Activated T-helper 2 cell treated with anti-CD3 and anti-CD28 coated beads, Interferon-gamma antibody, Interleukin-2, Interleukin-4, amounts not matched to agents 10 μg/mL and 5 μg/mL and 100 μg/mL, durations not matched to agents 14 hours and 24 hours and 36 hours (primary cell): ENCODE results near the gene TSPEAR. TPM values are rescaled to one million over a fixed set of nuclear protein-coding genes. Genes with fewer than 3 reads are reported as not detected.

Experiments
- DNase-seq: peaks from one replicate; pipeline ENCODE4 v3.0.0; 2021; ENCODE audit warnings: low spot score
- H3K27ac Mint-ChIP-seq: one replicate; pipeline ENCODE4 v1.8.0; 2021; ENCODE audit warnings: mixed read lengths
- H3K27me3 Mint-ChIP-seq: one replicate; pipeline ENCODE4 v1.8.0; 2021; ENCODE audit warnings: low read depth, mixed read lengths
- H3K36me3 Mint-ChIP-seq: one replicate; pipeline ENCODE4 v1.8.0; 2021; ENCODE audit warnings: low read depth, mixed read lengths
- H3K4me1 Mint-ChIP-seq: one replicate; pipeline ENCODE4 v1.8.0; 2021; ENCODE audit warnings: low read depth, mixed read lengths
- H3K4me3 Mint-ChIP-seq: one replicate; pipeline ENCODE4 v1.8.0; 2021; ENCODE audit warnings: low read depth, mild to moderate bottlenecking, moderate library complexity, mixed read lengths
- H3K9me3 Mint-ChIP-seq: one replicate; pipeline ENCODE4 v1.8.0; 2021; ENCODE audit warnings: mixed read lengths
- intact Hi-C: fragments of 100-400 bp; cut with micrococcal nuclease; formaldehyde crosslinking; loops from one replicate; pipeline ENCODE4 v1.15.1; 2023
- total RNA-seq: library from RNA; stranded (reverse); gene quantifications from 2 replicates; pipeline ENCODE4 v1.2.3, GENCODE V29; 2022

TSPEAR gene
- total RNA-seq, 1 donor from 2014 or later, result not detected

- Mint-ChIP-seq H3K9me3 (peaks cover 8% of the 10 kb centered on the region), H3K36me3 (no peaks in the 10 kb centered on the region), H3K27me3 (peaks cover 83% of the 10 kb centered on the region), H3K27ac (no peak overlapping the region), H3K4me3 (no peak overlapping the region), H3K4me1 (peaks cover 2% of the 10 kb centered on the region)
- intact Hi-C loops, result no loop called here
- DNase-seq, result no peak
These were observed 1.7 kb downstream of the TSPEAR start for GRCh38 chr21:44709426-44710293.

DNA sequence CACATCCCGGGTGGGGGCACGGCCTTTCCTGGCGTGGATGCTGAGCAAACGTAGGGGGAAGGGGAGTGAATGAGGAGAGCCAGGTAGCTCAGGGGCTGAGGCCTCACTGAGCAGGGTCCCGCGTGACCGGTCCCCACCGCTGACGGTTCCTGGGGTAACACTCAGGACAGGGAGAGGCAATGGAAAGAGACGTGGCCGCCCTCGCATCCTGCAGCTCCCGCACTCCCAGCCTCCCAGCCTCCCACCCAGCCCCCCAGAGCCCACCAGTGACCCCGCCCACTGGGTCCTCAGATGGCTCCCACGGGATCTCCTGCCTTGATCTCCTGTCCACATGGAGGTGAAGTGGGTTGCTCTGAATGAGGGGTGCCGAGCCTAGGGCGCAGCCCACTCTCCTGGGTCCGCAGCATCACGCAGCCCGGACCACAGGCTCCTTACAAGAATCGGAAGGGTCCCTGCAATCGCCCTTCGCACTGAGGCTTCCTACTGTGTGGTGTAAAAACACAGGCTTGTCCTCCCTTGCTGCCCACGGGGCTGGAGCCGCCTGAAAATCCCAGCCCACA, 2.4 kb downstream of the TSPEAR start:
- H3K4me1 Mint-ChIP-seq, result peaks cover 2% of the 10 kb centered on the region
- no peak overlapping the region for H3K27ac Mint-ChIP-seq
- no peak for DNase-seq
- no peaks in the 10 kb centered on the region for H3K36me3 Mint-ChIP-seq
- peaks cover 82% of the 10 kb centered on the region for H3K27me3 Mint-ChIP-seq
- intact Hi-C loops, result no loop called here
- peaks cover 8% of the 10 kb centered on the region for H3K9me3 Mint-ChIP-seq
- no peak overlapping the region for H3K4me3 Mint-ChIP-seq

DNA sequence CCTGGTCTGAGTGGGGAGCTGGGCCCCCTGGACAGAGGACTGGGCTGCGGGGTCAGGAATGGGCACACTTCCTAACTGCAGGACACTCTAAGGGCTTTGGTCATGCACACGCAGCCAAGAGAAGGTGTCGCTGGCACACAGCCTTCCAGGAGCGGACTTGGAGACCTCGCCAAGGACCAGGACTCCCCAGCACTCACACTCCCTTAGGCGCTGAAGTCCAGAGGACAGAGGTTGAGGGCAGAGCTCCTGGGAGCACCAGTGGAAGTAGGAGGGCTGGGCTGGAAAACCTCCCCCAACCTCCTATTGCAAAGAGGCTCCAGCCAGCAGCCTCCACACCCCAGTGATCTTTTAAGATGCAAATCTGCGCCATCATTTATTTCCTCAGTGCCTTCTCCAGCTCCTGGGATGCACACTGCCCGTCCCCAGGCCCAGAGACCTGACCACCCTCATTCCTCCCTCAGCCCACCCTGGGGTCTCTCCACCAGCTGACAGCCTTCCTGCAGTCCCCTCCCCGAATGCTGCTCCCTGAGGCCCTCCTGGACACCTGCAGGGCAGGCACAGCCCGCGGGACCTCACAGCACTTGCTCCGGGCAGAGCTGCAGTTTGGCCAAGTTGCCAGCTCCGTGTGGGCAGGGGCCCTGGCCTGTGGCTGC, 3.0 kb downstream of the TSPEAR start:
- H3K36me3 Mint-ChIP-seq, result no peaks in the 10 kb centered on the region
- H3K9me3 Mint-ChIP-seq, result peaks cover 8% of the 10 kb centered on the region
- H3K4me1 Mint-ChIP-seq, result peaks cover 2% of the 10 kb centered on the region
- intact Hi-C loops, result no loop called here
- no peak overlapping the region for H3K4me3 Mint-ChIP-seq
- H3K27ac Mint-ChIP-seq, result no peak overlapping the region
- no peak for DNase-seq
- peaks cover 76% of the 10 kb centered on the region for H3K27me3 Mint-ChIP-seq

DNA sequence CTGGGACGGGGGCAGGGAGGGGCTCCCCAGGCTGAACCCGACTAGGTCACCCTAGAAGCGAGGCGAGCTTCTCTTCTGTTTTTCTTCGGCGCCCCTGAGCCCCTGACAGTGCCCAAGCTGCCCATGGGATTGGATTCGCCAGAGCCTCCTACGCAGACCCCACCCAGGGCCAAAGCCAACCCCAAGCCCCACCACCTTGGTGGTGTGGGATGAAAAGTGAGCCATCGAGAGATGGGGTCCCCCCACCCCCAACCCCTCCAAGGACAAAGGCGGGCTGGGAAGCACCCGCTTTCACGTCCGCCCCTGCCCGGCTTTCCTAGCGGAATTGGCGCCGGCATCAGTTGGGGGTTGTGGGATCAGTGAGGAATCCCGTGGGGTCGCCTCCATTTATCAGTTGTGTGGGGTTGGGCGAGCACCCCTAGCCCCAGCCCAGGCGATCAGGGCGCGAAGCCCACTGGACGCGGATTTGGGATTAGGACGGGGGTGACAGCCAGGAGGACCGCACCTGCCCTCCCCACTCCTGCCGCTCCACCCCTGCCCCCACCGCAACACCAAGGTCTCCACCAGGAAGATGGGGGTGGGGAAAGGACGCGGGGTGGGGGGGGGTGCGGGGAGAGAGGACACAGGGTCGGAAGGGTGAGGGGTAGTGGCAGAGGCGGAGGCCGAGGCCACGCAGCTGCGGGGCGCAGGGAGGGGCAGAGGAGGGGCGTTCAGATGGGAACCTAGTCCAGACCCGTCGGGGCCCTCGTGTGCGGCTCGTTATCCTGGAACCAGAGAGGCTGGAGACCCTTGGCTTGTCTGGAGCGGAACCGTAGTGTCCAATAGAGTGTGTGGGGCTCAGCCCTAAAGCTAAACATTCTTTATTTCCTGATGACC, 4.4 kb downstream of the TSPEAR start:
- Mint-ChIP-seq H3K27ac (no peak overlapping the region), H3K4me1 (peaks cover 2% of the 10 kb centered on the region), H3K9me3 (peaks cover 8% of the 10 kb centered on the region), H3K27me3 (peaks cover 73% of the 10 kb centered on the region), H3K4me3 (no peak overlapping the region), H3K36me3 (no peaks in the 10 kb centered on the region)
- no peak for DNase-seq
- intact Hi-C loops, result no loop called here

GRCh38 chr21:44706026-44706705, 5.2 kb downstream of the TSPEAR start:
- no peak for DNase-seq
- Mint-ChIP-seq H3K27ac (no peak overlapping the region), H3K4me1 (peaks cover 2% of the 10 kb centered on the region), H3K27me3 (peaks cover 74% of the 10 kb centered on the region), H3K4me3 (no peak overlapping the region), H3K36me3 (no peaks in the 10 kb centered on the region), H3K9me3 (peaks cover 8% of the 10 kb centered on the region)
- intact Hi-C loops, result no loop called here

GRCh38 chr21:44704636-44705001, 6.8 kb downstream of the TSPEAR start:
- Mint-ChIP-seq H3K4me3 (no peak overlapping the region), H3K9me3 (peaks cover 8% of the 10 kb centered on the region), H3K4me1 (no peaks in the 10 kb centered on the region), H3K27ac (no peak overlapping the region), H3K27me3 (peaks cover 70% of the 10 kb centered on the region), H3K36me3 (no peaks in the 10 kb centered on the region)
- DNase-seq, result no peak
- intact Hi-C loops, result no loop called here

- no peaks in the 10 kb centered on the region for H3K36me3 Mint-ChIP-seq
- H3K27me3 Mint-ChIP-seq, result peaks cover 67% of the 10 kb centered on the region
- intact Hi-C loops, result no loop called here
- no peak overlapping the region for H3K4me3 Mint-ChIP-seq
- H3K9me3 Mint-ChIP-seq, result peaks cover 8% of the 10 kb centered on the region
- no peak for DNase-seq
- no peaks in the 10 kb centered on the region for H3K4me1 Mint-ChIP-seq
- no peak overlapping the region for H3K27ac Mint-ChIP-seq
These were observed 7.4 kb downstream of the TSPEAR start for GRCh38 chr21:44703731-44704635.

GRCh38 chr21:44702973-44703730, 8.2 kb downstream of the TSPEAR start:
- Mint-ChIP-seq H3K4me3 (no peak overlapping the region), H3K36me3 (no peaks in the 10 kb centered on the region), H3K4me1 (no peaks in the 10 kb centered on the region), H3K27me3 (peaks cover 68% of the 10 kb centered on the region), H3K27ac (no peak overlapping the region), H3K9me3 (peaks cover 8% of the 10 kb centered on the region)
- no peak for DNase-seq
- intact Hi-C loops, result no loop called here

- no peaks in the 10 kb centered on the region for H3K36me3 Mint-ChIP-seq
- no peak for DNase-seq
- H3K27me3 Mint-ChIP-seq, result peaks cover 68% of the 10 kb centered on the region
- no peak overlapping the region for H3K4me3 Mint-ChIP-seq
- intact Hi-C loops, result no loop called here
- H3K27ac Mint-ChIP-seq, result no peak overlapping the region
- no peaks in the 10 kb centered on the region for H3K4me1 Mint-ChIP-seq
- peaks cover 8% of the 10 kb centered on the region for H3K9me3 Mint-ChIP-seq
These were observed 9.0 kb downstream of the TSPEAR start for GRCh38 chr21:44702111-44702972.

- no peaks in the 10 kb centered on the region for H3K4me1 Mint-ChIP-seq
- intact Hi-C loops, result no loop called here
- no peak overlapping the region for H3K4me3 Mint-ChIP-seq
These were observed 9.8 kb downstream of the TSPEAR start for GRCh38 chr21:44701541-44701940.

More at GRCh38 chr21:44701541-44701940, 9.8 kb downstream of the TSPEAR start:
- Mint-ChIP-seq H3K27ac (no peak overlapping the region), H3K36me3 (no peaks in the 10 kb centered on the region), H3K27me3 (peaks cover 69% of the 10 kb centered on the region), H3K9me3 (peaks cover 8% of the 10 kb centered on the region)
- no peak for DNase-seq
